HUES48 (cell line): ENCODE results near the gene TRPC6.
A peak's percentile ranks its signal among the peaks of the same experiment; 100 is the strongest.

Experiments used
- H3K27ac ChIP-seq: one replicate; pipeline ENCODE4 v1.7.0; 2013; ENCODE audit warnings: low read depth, low read length, inconsistent platforms
- H3K27me3 ChIP-seq: 2 replicates; pipeline ENCODE4 v1.6.1; 2013; ENCODE audit warnings: mild to moderate bottlenecking, low read length; ENCODE audit not compliant: control insufficient read depth, insufficient read depth
- H3K36me3 ChIP-seq: 2 replicates; pipeline ENCODE4 v1.6.1; 2013; ENCODE audit warnings: low read length; ENCODE audit not compliant: control insufficient read depth, insufficient read depth
- H3K4me1 ChIP-seq: 2 replicates; pipeline ENCODE4 v1.6.1; 2013; ENCODE audit warnings: mild to moderate bottlenecking, low read length; ENCODE audit not compliant: control insufficient read depth, insufficient read depth
- H3K4me3 ChIP-seq: 2 replicates; pipeline ENCODE4 v1.5.1; 2013; ENCODE audit warnings: mild to moderate bottlenecking, low read depth, low read length
- H3K9ac ChIP-seq: 2 replicates; pipeline ENCODE4 v1.6.1; 2013; ENCODE audit warnings: mild to moderate bottlenecking, low read depth, low read length, moderate library complexity
- H3K9me3 ChIP-seq: 2 replicates; pipeline ENCODE4 v1.6.1; 2013; ENCODE audit warnings: low read length; ENCODE audit not compliant: control insufficient read depth, insufficient read depth

TRPC6 gene

GRCh38 chr11:101582236-101582988 is 1.4 kb downstream of the TRPC6 start:
- H3K36me3 ChIP-seq = no peaks in the 10 kb centered on the region
- H3K4me1 ChIP-seq = peaks cover 8% of the 10 kb centered on the region; the same call in 1 of the 2 replicates
- peak overlapping the region; percentile 82 for H3K4me3 ChIP-seq
- peaks cover 49% of the 10 kb centered on the region for H3K27me3 ChIP-seq
- no peak overlapping the region for H3K27ac ChIP-seq
- no peaks in the 10 kb centered on the region for H3K9me3 ChIP-seq
- no peak overlapping the region for H3K9ac ChIP-seq

- H3K27me3 ChIP-seq = peaks cover 20% of the 10 kb centered on the region
- no peak overlapping the region for H3K4me3 ChIP-seq
- peaks cover 10% of the 10 kb centered on the region for H3K4me1 ChIP-seq
- H3K36me3 ChIP-seq = no peaks in the 10 kb centered on the region
- H3K27ac ChIP-seq = no peak overlapping the region
- H3K9ac ChIP-seq = no peak overlapping the region
- H3K9me3 ChIP-seq = no peaks in the 10 kb centered on the region
These were observed 6.3 kb downstream of the TRPC6 start for GRCh38 chr11:101577461-101577860.

- no peaks in the 10 kb centered on the region for H3K9me3 ChIP-seq
- no peak overlapping the region for H3K27ac ChIP-seq
- H3K4me1 ChIP-seq = peaks cover 10% of the 10 kb centered on the region
These were observed 7.4 kb downstream of the TRPC6 start for GRCh38 chr11:101576456-101576855.

GRCh38 chr11:101574886-101575285 is 8.9 kb downstream of the TRPC6 start:
- Histone ChIP-seq H3K36me3 (no peaks in the 10 kb centered on the region), H3K9me3 (no peaks in the 10 kb centered on the region), H3K27me3 (no peaks in the 10 kb centered on the region), H3K4me1 (peaks cover 10% of the 10 kb centered on the region), H3K4me3 (no peak overlapping the region), H3K27ac (no peak overlapping the region), H3K9ac (no peak overlapping the region)

More at GRCh38 chr11:101576456-101576855, 7.4 kb downstream of the TRPC6 start:
- Histone ChIP-seq H3K9ac (no peak overlapping the region), H3K36me3 (no peaks in the 10 kb centered on the region), H3K27me3 (peaks cover 10% of the 10 kb centered on the region), H3K4me3 (no peak overlapping the region)

- H3K9ac ChIP-seq = no peak overlapping the region
- H3K4me3 ChIP-seq = no peak overlapping the region
- peaks cover 5% of the 10 kb centered on the region; the same call in 1 of the 2 replicates for H3K4me1 ChIP-seq
- no peaks in the 10 kb centered on the region for H3K9me3 ChIP-seq
- peak overlapping the region; percentile 28 for H3K27ac ChIP-seq
- no peaks in the 10 kb centered on the region for H3K36me3 ChIP-seq
- no peaks in the 10 kb centered on the region for H3K27me3 ChIP-seq
These were observed 16.7 kb downstream of the TRPC6 start for GRCh38 chr11:101567071-101567470.

- peaks cover 5% of the 10 kb centered on the region; the same call in 1 of the 2 replicates for H3K4me1 ChIP-seq
- H3K4me3 ChIP-seq = no peak overlapping the region
- H3K27me3 ChIP-seq = no peaks in the 10 kb centered on the region
- H3K9me3 ChIP-seq = no peaks in the 10 kb centered on the region
- peak overlapping the region; percentile 12 for H3K27ac ChIP-seq
- H3K36me3 ChIP-seq = no peaks in the 10 kb centered on the region
- no peak overlapping the region for H3K9ac ChIP-seq
These were observed 17.2 kb downstream of the TRPC6 start for GRCh38 chr11:101566626-101567025.

GRCh38 chr11:101563166-101563565 is 20.6 kb downstream of the TRPC6 start:
- H3K27me3 ChIP-seq = no peaks in the 10 kb centered on the region
- peaks cover 5% of the 10 kb centered on the region; the same call in 1 of the 2 replicates for H3K4me1 ChIP-seq
- no peak overlapping the region for H3K9ac ChIP-seq
- H3K27ac ChIP-seq = no peak overlapping the region
- H3K4me3 ChIP-seq = no peak overlapping the region
- no peaks in the 10 kb centered on the region for H3K36me3 ChIP-seq
- H3K9me3 ChIP-seq = no peaks in the 10 kb centered on the region

- no peak overlapping the region for H3K9ac ChIP-seq
- no peaks in the 10 kb centered on the region for H3K27me3 ChIP-seq
- H3K9me3 ChIP-seq = no peaks in the 10 kb centered on the region
- no peak overlapping the region for H3K4me3 ChIP-seq
- H3K36me3 ChIP-seq = no peaks in the 10 kb centered on the region
- H3K27ac ChIP-seq = no peak overlapping the region
- no peaks in the 10 kb centered on the region for H3K4me1 ChIP-seq
These were observed 28.4 kb downstream of the TRPC6 start for GRCh38 chr11:101555366-101555765.

- H3K36me3 ChIP-seq = no peaks in the 10 kb centered on the region
- no peak overlapping the region for H3K9ac ChIP-seq
- no peaks in the 10 kb centered on the region for H3K9me3 ChIP-seq
- H3K4me1 ChIP-seq = no peaks in the 10 kb centered on the region
- no peak overlapping the region for H3K27ac ChIP-seq
- H3K27me3 ChIP-seq = no peaks in the 10 kb centered on the region
- no peak overlapping the region for H3K4me3 ChIP-seq
These were observed 29.9 kb downstream of the TRPC6 start for GRCh38 chr11:101553891-101554292.

GRCh38 chr11:101552888-101553287 is 30.9 kb downstream of the TRPC6 start:
- no peaks in the 10 kb centered on the region for H3K27me3 ChIP-seq
- no peaks in the 10 kb centered on the region for H3K9me3 ChIP-seq
- no peaks in the 10 kb centered on the region for H3K36me3 ChIP-seq
- H3K4me3 ChIP-seq = no peak overlapping the region
- no peak overlapping the region for H3K9ac ChIP-seq
- no peak overlapping the region for H3K27ac ChIP-seq
- H3K4me1 ChIP-seq = no peaks in the 10 kb centered on the region

GRCh38 chr11:101528541-101528940 is 55.3 kb downstream of the TRPC6 start:
- Histone ChIP-seq H3K36me3 (no peaks in the 10 kb centered on the region), H3K27me3 (no peaks in the 10 kb centered on the region), H3K4me1 (peaks cover 10% of the 10 kb centered on the region), H3K4me3 (no peak overlapping the region), H3K9ac (no peak overlapping the region), H3K27ac (no peak overlapping the region), H3K9me3 (no peaks in the 10 kb centered on the region; the same call in 1 of the 2 replicates)
